Parathyroid adenoma (tissue), 2 donors: ENCODE data around the gene KLB.

Experiments
- H2AFZ ChIP-seq: fragments of 300-600 bp; sonication (generic); one replicate; pipeline ENCODE4 v1.7.0; 2017; ENCODE audit warnings: antibody characterized with exemption, mild to moderate bottlenecking
- H3K27ac ChIP-seq: fragments of 300-600 bp; sonication (generic); one replicate; pipeline ENCODE4 v1.7.0; 2017
- H3K27me3 ChIP-seq: fragments of 300-600 bp; sonication (generic); one replicate; pipeline ENCODE4 v1.7.0; 2017; ENCODE audit warnings: low read length; ENCODE audit not compliant: control insufficient read depth, insufficient read depth
- H3K36me3 ChIP-seq: fragments of 300-600 bp; sonication (generic); one replicate; pipeline ENCODE4 v1.7.0; 2017; ENCODE audit warnings: low read length; ENCODE audit not compliant: control insufficient read depth, insufficient read depth
- H3K4me1 ChIP-seq: fragments of 300-600 bp; sonication (generic); one replicate; pipeline ENCODE4 v1.7.0; 2017; ENCODE audit warnings: control low read depth
- H3K4me2 ChIP-seq: fragments of 300-600 bp; sonication (generic); one replicate; pipeline ENCODE4 v1.7.0; 2017; ENCODE audit warnings: low read length
- H3K4me3 ChIP-seq: fragments of 300-600 bp; sonication (generic); one replicate; pipeline ENCODE4 v1.7.0; 2017; ENCODE audit warnings: low read depth, low read length
- H3K79me2 ChIP-seq: fragments of 300-600 bp; sonication (generic); one replicate; pipeline ENCODE4 v1.7.0; 2017; ENCODE audit warnings: control low read depth
- H3K9ac ChIP-seq: fragments of 300-600 bp; sonication (generic); one replicate; pipeline ENCODE4 v1.7.0; 2017; ENCODE audit warnings: mild to moderate bottlenecking
- H3K9me3 ChIP-seq: fragments of 300-600 bp; sonication (generic); one replicate; pipeline ENCODE4 v1.7.0; 2017; ENCODE audit warnings: low read length; ENCODE audit not compliant: control insufficient read depth
- TF ChIP-seq, protein P1 (sequence below): fragments of 300-600 bp; sonication (generic); IDR thresholded peaks from one replicate; pipeline ENCODE4 v1.7.0; 2017; ENCODE audit warnings: antibody characterized with exemption, mild to moderate bottlenecking
- donor health status: primary hyperparathyroidism.

Gene KLB

DNA sequence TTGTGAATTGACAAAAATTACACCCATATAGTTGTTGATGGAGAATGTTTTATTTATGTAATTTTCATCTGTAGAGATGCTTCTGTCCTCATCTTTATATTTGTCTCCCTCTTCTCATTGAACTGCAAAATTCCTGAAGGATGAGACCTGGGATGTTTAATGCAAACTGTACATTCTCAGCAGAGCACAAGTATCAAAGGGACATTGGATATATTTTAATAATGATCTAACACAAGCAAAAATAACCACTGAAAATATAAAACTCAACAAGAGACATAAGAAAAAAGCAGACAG, 91.9 kb downstream of the KLB start:
- no peaks in the 10 kb centered on the region for H3K4me1 ChIP-seq
- H3K79me2 ChIP-seq = no peaks in the 10 kb centered on the region
- H3K36me3 ChIP-seq = no peaks in the 10 kb centered on the region
- no peak overlapping the region for H3K27ac ChIP-seq
- H3K4me3 ChIP-seq = no peak overlapping the region
- H3K9ac ChIP-seq = no peak overlapping the region
- H3K9me3 ChIP-seq = no peaks in the 10 kb centered on the region
- TF ChIP-seq, protein P1, sequence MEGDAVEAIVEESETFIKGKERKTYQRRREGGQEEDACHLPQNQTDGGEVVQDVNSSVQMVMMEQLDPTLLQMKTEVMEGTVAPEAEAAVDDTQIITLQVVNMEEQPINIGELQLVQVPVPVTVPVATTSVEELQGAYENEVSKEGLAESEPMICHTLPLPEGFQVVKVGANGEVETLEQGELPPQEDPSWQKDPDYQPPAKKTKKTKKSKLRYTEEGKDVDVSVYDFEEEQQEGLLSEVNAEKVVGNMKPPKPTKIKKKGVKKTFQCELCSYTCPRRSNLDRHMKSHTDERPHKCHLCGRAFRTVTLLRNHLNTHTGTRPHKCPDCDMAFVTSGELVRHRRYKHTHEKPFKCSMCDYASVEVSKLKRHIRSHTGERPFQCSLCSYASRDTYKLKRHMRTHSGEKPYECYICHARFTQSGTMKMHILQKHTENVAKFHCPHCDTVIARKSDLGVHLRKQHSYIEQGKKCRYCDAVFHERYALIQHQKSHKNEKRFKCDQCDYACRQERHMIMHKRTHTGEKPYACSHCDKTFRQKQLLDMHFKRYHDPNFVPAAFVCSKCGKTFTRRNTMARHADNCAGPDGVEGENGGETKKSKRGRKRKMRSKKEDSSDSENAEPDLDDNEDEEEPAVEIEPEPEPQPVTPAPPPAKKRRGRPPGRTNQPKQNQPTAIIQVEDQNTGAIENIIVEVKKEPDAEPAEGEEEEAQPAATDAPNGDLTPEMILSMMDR = no peak
- H2AFZ ChIP-seq = no peak overlapping the region
- H3K4me2 ChIP-seq = no peak overlapping the region
- H3K27me3 ChIP-seq = no peaks in the 10 kb centered on the region
